Kidney tubule cell (primary cell): Measurements from ENCODE around the gene CNOT9.
A peak's percentile ranks its signal among the peaks of the same experiment; 100 is the strongest.
"Not testable (repeated sequence)": the region's sequence is repeated elsewhere in the genome, so short reads cannot be mapped to it uniquely, and the experiment has no call there.

Experiments
- DNase-seq: peaks from one replicate; pipeline ENCODE4 v3.0.0-alpha.2; 2018; ENCODE audit warnings: low spot score

Gene CNOT9

GRCh38 chr2:218568190-218569037 is at the start of gene CNOT9, which contains the start of gene USP37:
CNOT9 (plus strand) TSS chr2:218568839; CDS start chr2:218568955, 116 bp downstream.
USP37 (minus strand) TSS chr2:218568351; CDS start chr2:218558653, 9,698 bp downstream.
- peak; percentile 98 for DNase-seq

- no peak for DNase-seq
Measured at GRCh38 chr2:218518876-218519275, 49.8 kb upstream of the CNOT9 start.

- DNase-seq: no peak
Measured at GRCh38 chr2:218523651-218524050, 45.0 kb upstream of the CNOT9 start.

- DNase-seq: not testable (repeated sequence)
Measured at GRCh38 chr2:218528409-218528808, 40.2 kb upstream of the CNOT9 start.

- DNase-seq: no peak
Measured at GRCh38 chr2:218529990-218530389, 38.6 kb upstream of the CNOT9 start.

GRCh38 chr2:218536804-218537494 is 31.7 kb upstream of the CNOT9 start:
- no peak for DNase-seq

- DNase-seq: no peak
Measured at GRCh38 chr2:218540015-218540414, 28.6 kb upstream of the CNOT9 start.

- DNase-seq: no peak
Measured at GRCh38 chr2:218546012-218546411, 22.6 kb upstream of the CNOT9 start.

GRCh38 chr2:218547511-218547910 is 21.1 kb upstream of the CNOT9 start:
- DNase-seq: no peak

- no peak for DNase-seq
Measured at GRCh38 chr2:218547978-218548377, 20.7 kb upstream of the CNOT9 start.

- not testable (repeated sequence) for DNase-seq
Measured at GRCh38 chr2:218554225-218554624, 14.4 kb upstream of the CNOT9 start.

- DNase-seq: no peak
Measured at GRCh38 chr2:218555527-218555926, 13.1 kb upstream of the CNOT9 start.

GRCh38 chr2:218557941-218558340 is 10.7 kb upstream of the CNOT9 start:
- DNase-seq: no peak

GRCh38 chr2:218558986-218559385 is 9.7 kb upstream of the CNOT9 start:
- no peak for DNase-seq

GRCh38 chr2:218564056-218564455 is 4.6 kb upstream of the CNOT9 start:
- DNase-seq: no peak

GRCh38 chr2:218566296-218566695 is 2.3 kb upstream of the CNOT9 start:
- no peak for DNase-seq

GRCh38 chr2:218567797-218568189 is 846 bp upstream of the CNOT9 start:
- DNase-seq: no peak

- DNase-seq: peak; percentile 82
Measured at GRCh38 chr2:218569038-218569431, 396 bp downstream of the CNOT9 start.

- peak; percentile 52 for DNase-seq
Measured at GRCh38 chr2:218569661-218570500, 1.2 kb downstream of the CNOT9 start.

GRCh38 chr2:218570850-218571249 is 2.2 kb downstream of the CNOT9 start:
- DNase-seq: peak; percentile 20

- DNase-seq: no peak
Measured at GRCh38 chr2:218576854-218577253, 8.2 kb downstream of the CNOT9 start.

GRCh38 chr2:218577482-218578220 is 9.0 kb downstream of the CNOT9 start:
- DNase-seq: no peak
